Measurements from ENCODE around the gene IL17RD.

GRCh38 chr3:57046101-57046765 is 118.9 kb downstream of the IL17RD start:
- TF ChIP-seq EZH2 (IDR thresholded peaks at IDR 0.05; ENCODE audit: borderline replicate concordance, low read depth, low read length, poor library complexity, severe bottlenecking) (no peak), CTCF (conservative IDR thresholded peaks at IDR 0.05; ENCODE audit: low read depth, low read length) (no peak)
